GM23338 (cell line): Measurements from ENCODE around the gene UHMK1. TPM values are rescaled to one million over a fixed set of nuclear protein-coding genes. Genes with fewer than 3 reads are reported as not detected.

Source experiments
- ATAC-seq: fragments of 200-7000 bp; cut with Tn5 transposase; 3 replicates; pipeline ENCODE4 v1.9.1; 2020
- DNase-seq: peaks from one replicate; pipeline ENCODE4 v3.0.0-alpha.2; 2015; ENCODE audit warnings: low spot score
- H2AFZ ChIP-seq: fragments of 200-600 bp; sonication (generic); 2 replicates; pipeline ENCODE4 v1.8.0; 2016; ENCODE audit warnings: antibody characterized with exemption, mild to moderate bottlenecking, moderate library complexity
- H3F3A ChIP-seq: fragments of 200-600 bp; sonication (generic); replicated peaks from 2 replicates; pipeline ENCODE4 v1.8.0; 2017; ENCODE audit warnings: antibody characterized with exemption, mixed run types, low read depth
- H3K27ac ChIP-seq: fragments of 200-600 bp; sonication (generic); 2 replicates; pipeline ENCODE4 v1.6.1; 2016; ENCODE audit warnings: low read depth
- H3K27me3 ChIP-seq: fragments of 200-600 bp; sonication (generic); 2 replicates; pipeline ENCODE4 v1.8.0; 2016; ENCODE audit warnings: mild to moderate bottlenecking, mixed run types, moderate library complexity; ENCODE audit not compliant: insufficient read depth
- H3K36me3 ChIP-seq: fragments of 200-600 bp; sonication (generic); 2 replicates; pipeline ENCODE4 v1.8.0; 2016; ENCODE audit warnings: mild to moderate bottlenecking; ENCODE audit not compliant: insufficient read depth
- H3K4me1 ChIP-seq: fragments of 200-600 bp; sonication (generic); 2 replicates; pipeline ENCODE4 v1.8.0; 2016; ENCODE audit warnings: mild to moderate bottlenecking, moderate library complexity; ENCODE audit not compliant: insufficient read depth
- H3K4me2 ChIP-seq: fragments of 200-600 bp; sonication (generic); 2 replicates; pipeline ENCODE4 v1.7.1; 2017; ENCODE audit warnings: mixed run types
- H3K4me3 ChIP-seq: fragments of 200-600 bp; sonication (generic); 2 replicates; pipeline ENCODE4 v1.6.1; 2016; ENCODE audit warnings: mixed run types
- H3K79me2 ChIP-seq: fragments of 200-600 bp; sonication (generic); replicated peaks from 2 replicates; pipeline ENCODE4 v1.8.0; 2017; ENCODE audit warnings: mild to moderate bottlenecking; ENCODE audit not compliant: insufficient read depth
- H3K9me2 ChIP-seq: fragments of 200-600 bp; sonication (generic); 2 replicates; pipeline ENCODE4 v1.8.0; 2017; ENCODE audit not compliant: insufficient read depth
- H4K20me1 ChIP-seq: fragments of 200-600 bp; sonication (generic); replicated peaks from 2 replicates; pipeline ENCODE4 v1.8.0; 2017; ENCODE audit warnings: mild to moderate bottlenecking; ENCODE audit not compliant: insufficient read depth
- H3K27ac Mint-ChIP-seq: 2 replicates; pipeline ENCODE4 v1.8.0; 2020; ENCODE audit warnings: inconsistent platforms, mild to moderate bottlenecking, moderate library complexity, mixed read lengths
- H3K27me3 Mint-ChIP-seq: 3 replicates; pipeline ENCODE4 v1.8.0; 2022; ENCODE audit warnings: low read depth, mild to moderate bottlenecking, moderate library complexity, mixed read lengths, inconsistent platforms; ENCODE audit not compliant: insufficient read depth, poor library complexity
- H3K36me3 Mint-ChIP-seq: 3 replicates; pipeline ENCODE4 v1.8.0; 2021; ENCODE audit warnings: low read depth, mild to moderate bottlenecking, inconsistent platforms, moderate library complexity, mixed read lengths
- H3K4me1 Mint-ChIP-seq: 3 replicates; pipeline ENCODE4 v1.8.0; 2020; ENCODE audit warnings: mild to moderate bottlenecking, inconsistent platforms, mixed read lengths
- H3K4me3 Mint-ChIP-seq: 3 replicates; pipeline ENCODE4 v1.8.0; 2021; ENCODE audit warnings: moderate library complexity, mild to moderate bottlenecking, inconsistent platforms, mixed read lengths
- H3K9me3 Mint-ChIP-seq: 3 replicates; pipeline ENCODE4 v1.8.0; 2020; ENCODE audit warnings: moderate library complexity, mild to moderate bottlenecking, inconsistent platforms, mixed read lengths
- CTCF ChIP-seq, 2 experiments: fragments of 200-600 bp in 1 of 2; sonication (generic) in 1 of 2; conservative IDR thresholded peaks; 2 replicates each; pipeline versions ENCODE4 v1.5.1 to v1.6.1; 2016 to 2017; ENCODE audit warnings: antibody characterized with exemption in 2 of 2, low read depth in 2 of 2, mild to moderate bottlenecking in 2 of 2, moderate library complexity in 1 of 2
- ETS1 ChIP-seq: IDR thresholded peaks from 2 replicates; pipeline ENCODE4 v1.6.1; 2016; ENCODE audit warnings: antibody characterized with exemption
- EZH2phosphoT487 ChIP-seq: fragments of 200-600 bp; sonication (generic); IDR thresholded peaks from one replicate; pipeline ENCODE4 v1.8.1; 2018; ENCODE audit warnings: antibody characterized with exemption; ENCODE audit not compliant: unreplicated experiment
- JUNB ChIP-seq: IDR thresholded peaks from one replicate; pipeline ENCODE4 v1.6.1; 2016; ENCODE audit warnings: antibody characterized with exemption; ENCODE audit not compliant: unreplicated experiment
- POLR2AphosphoS5 ChIP-seq: IDR thresholded peaks from 2 replicates; pipeline ENCODE4 v1.6.1; 2016; ENCODE audit warnings: antibody characterized with exemption, low read depth
- REST ChIP-seq: IDR thresholded peaks from one replicate; pipeline ENCODE4 v1.6.1; 2018; ENCODE audit warnings: antibody characterized with exemption; ENCODE audit not compliant: unreplicated experiment
- STAT1 ChIP-seq: IDR thresholded peaks from one replicate; pipeline ENCODE4 v1.6.1; 2016; ENCODE audit warnings: antibody characterized with exemption; ENCODE audit not compliant: unreplicated experiment
- ZNF114 ChIP-seq: fragments of 250-450 bp; sonication (Bioruptor Pico); IDR thresholded peaks from 2 replicates; pipeline ENCODE4 v1.5.0; 2020; ENCODE audit warnings: mild to moderate bottlenecking, moderate library complexity
- ZNF462 ChIP-seq: fragments of 250-450 bp; sonication (Bioruptor Pico); IDR thresholded peaks from 2 replicates; pipeline ENCODE4 v1.5.0; 2020; ENCODE audit warnings: mild to moderate bottlenecking, moderate library complexity
- polyA plus RNA-seq: library from polyadenylated mRNA; unstranded; fragments of >200 nt; fragmentation: Nextera tagmentation; extraction: Ambion mirVana; gene quantifications from 2 replicates; pipeline ENCODE4 v1.2.1, GENCODE V29; 2016
- total RNA-seq: library from RNA; depleted of rRNA; stranded (reverse); fragments of >200 nt; shearing (Covaris generic); gene quantifications from 2 replicates; pipeline ENCODE4 v1.2.3, GENCODE V29; 2014

UHMK1 gene
- total and polyA plus RNA-seq, 2 experiments from 2014 or later = 8.6 to 28.3 TPM

DNA sequence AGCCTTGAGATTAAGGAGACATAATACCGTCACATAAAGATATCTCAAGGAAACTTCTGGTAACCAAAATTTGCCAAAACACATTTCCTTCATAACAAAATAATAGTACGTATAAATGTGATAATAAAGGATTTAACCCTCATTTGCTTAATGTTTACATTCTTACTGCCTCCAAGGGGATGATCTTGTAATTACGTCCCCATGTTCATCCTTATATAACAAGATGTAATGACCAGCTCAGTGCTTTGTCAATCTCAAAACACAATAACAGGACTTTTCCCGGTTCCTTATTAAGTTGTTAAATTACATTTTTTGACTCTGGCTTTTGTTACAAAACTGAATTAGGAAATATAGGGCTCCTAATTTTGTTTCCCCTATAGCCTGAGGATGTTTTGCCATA, 41.3 kb upstream of the UHMK1 start:
- no peak for ATAC-seq
- Histone ChIP-seq H3K9me2 (no peaks in the 10 kb centered on the region; the same call in 1 of the 2 replicates), H4K20me1 (no peaks in the 10 kb centered on the region), H3K4me1 (no peaks in the 10 kb centered on the region), H3K4me2 (no peak overlapping the region), H2AFZ (no peak overlapping the region), H3F3A (no peaks in the 10 kb centered on the region), H3K4me3 (no peak overlapping the region), H3K79me2 (no peaks in the 10 kb centered on the region), H3K27me3 (no peaks in the 10 kb centered on the region), H3K27ac (no peak overlapping the region), H3K36me3 (no peaks in the 10 kb centered on the region)
- no peaks in the 10 kb centered on the region for H3K36me3 Mint-ChIP-seq
- no peak overlapping the region for H3K4me3 Mint-ChIP-seq
- DNase-seq = no peak
- no peak overlapping the region for H3K27ac Mint-ChIP-seq
- H3K4me1 Mint-ChIP-seq = no peaks in the 10 kb centered on the region
- H3K27me3 Mint-ChIP-seq = peaks cover 5% of the 10 kb centered on the region
- peaks cover 14% of the 10 kb centered on the region for H3K9me3 Mint-ChIP-seq
- TF ChIP-seq ETS1 (no peak), POLR2AphosphoS5 (no peak), ZNF114 (CRISPR knock-in tag) (no peak), EZH2phosphoT487 (no peak), REST (no peak), ZNF462 (no peak), CTCF (conservative IDR thresholded peaks at IDR 0.05; ENCODE audit: low read depth in 2 of 2) (no peak), JUNB (no peak), STAT1 (no peak)
